NCI-H446 treated with DMSO at 0.1 percent for 48 hours (cell line): Measurements from ENCODE around the gene SP6.

ENCODE experiments used
- DNase-seq: peaks from one replicate; lab custom pipeline; 2025; lab: John Stamatoyannopoulos, UW

Gene SP6

GRCh38 chr17:47831934-47832327 lies 19.0 kb downstream of the SP6 start:
- no peak for DNase-seq

GRCh38 chr17:47831003-47831933 lies 19.7 kb downstream of the SP6 start, which contains the start of the genes LRRC46 and MRPL10:
LRRC46 (plus strand) TSS chr17:47831670; CDS start chr17:47831990, 320 bp downstream.
MRPL10 (minus strand) TSS chr17:47831541; CDS start chr17:47831511, 30 bp downstream.
- peak; percentile 74 for DNase-seq

GRCh38 chr17:47830396-47831002 lies 20.5 kb downstream of the SP6 start:
- no peak for DNase-seq

GRCh38 chr17:47829870-47830269 lies 21.1 kb downstream of the SP6 start:
- no peak for DNase-seq

- no peak for DNase-seq
Observed at GRCh38 chr17:47823519-47823918, 27.4 kb downstream of the SP6 start.

- no peak for DNase-seq
Observed at GRCh38 chr17:47822785-47823184, 28.2 kb downstream of the SP6 start.

GRCh38 chr17:47821424-47822391 lies 29.3 kb downstream of the SP6 start, which contains the start of gene OSBPL7:
OSBPL7 (minus strand) TSS chr17:47821794; CDS start chr17:47820278, 1,516 bp downstream.
- DNase-seq, result peak; percentile 33

GRCh38 chr17:47821031-47821423 lies 29.9 kb downstream of the SP6 start:
- DNase-seq, result no peak

GRCh38 chr17:47820033-47820789 lies 30.8 kb downstream of the SP6 start:
- no peak for DNase-seq

- no peak for DNase-seq
Observed at GRCh38 chr17:47819475-47819874, 31.5 kb downstream of the SP6 start.

GRCh38 chr17:47818002-47818695 lies 32.8 kb downstream of the SP6 start:
- DNase-seq, result no peak

- DNase-seq, result no peak
Observed at GRCh38 chr17:47816947-47817346, 34.0 kb downstream of the SP6 start.

- DNase-seq, result no peak
Observed at GRCh38 chr17:47816111-47816735, 34.7 kb downstream of the SP6 start.

- DNase-seq, result no peak
Observed at GRCh38 chr17:47815106-47815918, 35.7 kb downstream of the SP6 start.

- no peak for DNase-seq
Observed at GRCh38 chr17:47813512-47814031, 37.4 kb downstream of the SP6 start.

- no peak for DNase-seq
Observed at GRCh38 chr17:47813077-47813476, 37.9 kb downstream of the SP6 start.

- DNase-seq, result no peak
Observed at GRCh38 chr17:47812146-47812920, 38.6 kb downstream of the SP6 start.

GRCh38 chr17:47811709-47812108 lies 39.3 kb downstream of the SP6 start:
- no peak for DNase-seq
